ENCODE results near the gene USP12. TPM values are rescaled to one million over a fixed set of nuclear protein-coding genes. Genes with fewer than 3 reads are reported as not detected.

Gene USP12
- total and polyA plus RNA-seq, 7 donors = 13.1 to 31.7 (median 23.7) TPM

- ATAC-seq (no peak), DNase-seq (no peak)
- Histone ChIP-seq H3K4me1 (peaks cover 46% of the 10 kb centered on the region), H3K27ac (no peak overlapping the region), H3K36me3 (ENCODE audit: insufficient read depth in 1 of 2, low read depth in 1 of 2) (no peaks in the 10 kb centered on the region), H3K4me3 (no peak overlapping the region), H3K9me3 (peaks cover 2% of the 10 kb centered on the region), H3K27me3 (ENCODE audit: insufficient read depth in 3 of 3, low read length in 2 of 3) (no peaks in the 10 kb centered on the region)
- 64 to 72% (median 69%) methylated on average over 2 of the region's 2 CpGs for WGBS, 3 donors
- intact Hi-C loops (cut with DNase I) = no loop called here
- no peak for TF ChIP-seq CTCF (IDR thresholded peaks at IDR 0.05)
Measured at GRCh38 chr13:27161423-27161822, 10.2 kb downstream of the USP12 start.

GRCh38 chr13:27160657-27161295, 10.8 kb downstream of the USP12 start:
- TF ChIP-seq CTCF (IDR thresholded peaks at IDR 0.05) = no peak
- H3K36me3 ChIP-seq (ENCODE audit: insufficient read depth in 1 of 2, low read depth in 1 of 2) = no peaks in the 10 kb centered on the region
- WGBS, 3 donors = 91 to 95% (median 91%) methylated on average over 9 of the region's 9 CpGs
- ATAC-seq (no peak), DNase-seq (no peak)
- H3K9me3 ChIP-seq = peaks cover 4% of the 10 kb centered on the region
- intact Hi-C loops (cut with DNase I) = no loop called here
- H3K4me3 ChIP-seq = no peak overlapping the region
- peaks cover 39% of the 10 kb centered on the region for H3K4me1 ChIP-seq
- no peaks in the 10 kb centered on the region for H3K27me3 ChIP-seq (ENCODE audit: insufficient read depth in 3 of 3, low read length in 2 of 3)
- no peak overlapping the region for H3K27ac ChIP-seq

DNA sequence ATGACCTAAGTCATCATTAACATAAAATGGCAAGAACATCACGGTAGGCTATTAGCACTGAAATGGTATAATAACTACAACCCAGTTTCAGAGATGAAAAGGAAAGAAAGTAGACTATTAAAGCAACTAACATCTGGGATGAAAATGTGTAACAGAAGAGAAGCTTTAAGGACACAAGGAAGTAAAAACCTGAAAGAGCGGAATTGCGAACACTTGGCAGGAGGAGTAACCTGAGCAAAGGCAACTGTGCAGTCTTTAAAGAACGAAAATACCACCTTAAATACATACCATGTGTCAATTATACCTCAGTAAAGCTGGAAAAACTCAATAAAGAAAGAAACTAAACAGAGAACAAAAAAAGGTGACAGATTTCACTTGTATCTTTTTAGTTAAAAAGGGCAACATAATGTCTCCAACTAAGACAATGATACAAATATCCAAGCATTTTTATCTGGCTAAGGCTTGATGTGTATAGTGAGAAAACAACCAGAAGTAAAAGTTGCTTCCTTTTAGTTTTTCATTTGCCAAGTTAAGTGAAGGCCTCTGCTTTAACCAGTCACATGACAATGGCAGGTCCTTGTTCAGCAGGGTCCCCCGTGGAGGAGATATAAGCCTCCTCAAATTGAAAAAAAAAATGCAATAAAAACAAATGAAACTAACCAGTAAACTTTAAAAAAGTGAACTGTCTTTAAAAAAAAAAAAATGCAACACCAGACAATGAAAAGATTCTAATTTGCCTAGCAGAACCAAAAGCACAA, 11.6 kb downstream of the USP12 start:
- Histone ChIP-seq H3K4me3 (no peak overlapping the region), H3K4me1 (peaks cover 36% of the 10 kb centered on the region), H3K36me3 (ENCODE audit: insufficient read depth in 1 of 2, low read depth in 1 of 2) (no peaks in the 10 kb centered on the region), H3K27ac (no peak overlapping the region), H3K27me3 (ENCODE audit: insufficient read depth in 3 of 3, low read length in 2 of 3) (no peaks in the 10 kb centered on the region), H3K9me3 (peaks cover 4% of the 10 kb centered on the region)
- DNase-seq (no peak), ATAC-seq (no peak)
- TF ChIP-seq CTCF (IDR thresholded peaks at IDR 0.05) = no peak
- 81 to 88% (median 83%) methylated on average over 5 of the region's 5 CpGs for WGBS, 3 donors
- intact Hi-C loops (cut with DNase I) = no loop called here

DNA sequence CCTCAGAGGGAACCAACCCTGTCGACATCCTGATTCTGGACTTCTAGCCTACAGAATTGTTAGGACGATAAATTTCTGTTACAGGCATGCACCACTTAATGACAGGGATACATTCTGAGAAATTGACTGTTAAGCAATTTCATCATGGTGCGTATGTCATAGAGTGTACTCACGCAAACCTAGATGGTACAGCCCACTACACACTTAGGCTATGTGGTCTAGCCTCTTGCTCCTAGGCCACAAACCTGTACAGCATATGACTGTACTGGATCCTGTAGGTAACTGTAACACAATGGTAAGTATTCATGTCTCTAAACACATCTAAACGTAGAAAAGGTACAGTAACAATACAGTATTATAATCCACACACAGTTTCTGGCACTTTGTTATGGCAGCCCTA, 13.3 kb downstream of the USP12 start:
- Histone ChIP-seq H3K27me3 (ENCODE audit: insufficient read depth in 3 of 3, low read length in 2 of 3) (no peaks in the 10 kb centered on the region), H3K9me3 (peaks cover 4% of the 10 kb centered on the region), H3K4me3 (no peak overlapping the region), H3K4me1 (peaks cover 25% of the 10 kb centered on the region), H3K27ac (no peak overlapping the region), H3K36me3 (ENCODE audit: insufficient read depth in 1 of 2, low read depth in 1 of 2) (no peaks in the 10 kb centered on the region)
- ATAC-seq (no peak), DNase-seq (no peak)
- TF ChIP-seq CTCF (IDR thresholded peaks at IDR 0.05) = no peak
- intact Hi-C loops (cut with DNase I) = no loop called here
- 95 to 99% (median 96%) methylated on average over 5 of the region's 5 CpGs for WGBS, 3 donors

Measured in psoas muscle (tissue), 8 donors.